Neural cell (in vitro differentiated cells): ENCODE data around the gene CDH4. TPM values are rescaled to one million over a fixed set of nuclear protein-coding genes. Genes with fewer than 3 reads are reported as not detected.

Experiments used
- H2AFZ ChIP-seq: fragments of 200-600, 300-800 bp; sonication (generic), shearing (Covaris generic); 2 replicates; pipeline ENCODE4 v1.6.0; 2014; ENCODE audit warnings: low read depth, mild to moderate bottlenecking, antibody characterized with exemption, low read length, moderate library complexity
- H3F3A ChIP-seq: fragments of 200-600 bp; shearing (Covaris generic); 2 replicates; pipeline ENCODE4 v1.6.1; 2016; ENCODE audit warnings: mild to moderate bottlenecking, moderate library complexity, mixed read lengths, antibody characterized with exemption, low read length; ENCODE audit not compliant: insufficient read depth, poor library complexity, severe bottlenecking
- H3K27ac ChIP-seq: fragments of 200-600, 300-800 bp; sonication (generic), shearing (Covaris generic); 2 replicates; pipeline ENCODE4 v1.5.1; 2014; ENCODE audit warnings: mild to moderate bottlenecking, low read length, moderate library complexity
- H3K27me3 ChIP-seq: fragments of 300-800, 200-600 bp; sonication (generic), shearing (Covaris generic); 2 replicates; pipeline ENCODE4 v1.6.0; 2014; ENCODE audit warnings: mild to moderate bottlenecking, low read depth, low read length, moderate library complexity; ENCODE audit not compliant: insufficient read depth
- H3K36me3 ChIP-seq: fragments of 300-800, 200-600 bp; sonication (generic), shearing (Covaris generic); 2 replicates; pipeline ENCODE4 v1.5.1; 2014; ENCODE audit warnings: mild to moderate bottlenecking, antibody characterized with exemption, low read length, moderate library complexity; ENCODE audit not compliant: insufficient read depth
- H3K4me2 ChIP-seq: fragments of 300-800, 200-600 bp; sonication (generic), shearing (Covaris generic); 2 replicates; pipeline ENCODE4 v1.6.0; 2014; ENCODE audit warnings: mild to moderate bottlenecking, low read length
- H3K4me3 ChIP-seq: fragments of 300-800, 200-600 bp; sonication (generic), shearing (Covaris generic); 2 replicates; pipeline ENCODE4 v1.5.1; 2014; ENCODE audit warnings: mild to moderate bottlenecking, low read length, moderate library complexity
- H3K79me2 ChIP-seq: fragments of 200-600 bp; shearing (Covaris generic); replicated peaks from 2 replicates; pipeline ENCODE4 v1.6.0; 2014; ENCODE audit warnings: mild to moderate bottlenecking, low read length, moderate library complexity; ENCODE audit not compliant: insufficient read depth
- H3K9ac ChIP-seq: fragments of 300-800, 200-600 bp; sonication (generic), shearing (Covaris generic); 2 replicates; pipeline ENCODE4 v1.6.1; 2016; ENCODE audit warnings: mild to moderate bottlenecking, low read length, mixed read lengths
- H3K9me2 ChIP-seq: fragments of 200-600 bp; shearing (Covaris generic); 2 replicates; pipeline ENCODE4 v1.6.1; 2016; ENCODE audit warnings: mild to moderate bottlenecking, low read length, mixed read lengths; ENCODE audit not compliant: insufficient read depth
- H3K9me3 ChIP-seq: fragments of 200-600, 300-800 bp; sonication (generic), shearing (Covaris generic); 2 replicates; pipeline ENCODE4 v1.6.1; 2016; ENCODE audit warnings: mild to moderate bottlenecking, mixed run types, low read length, moderate library complexity, mixed read lengths
- H4K20me1 ChIP-seq: fragments of 200-600 bp; shearing (Covaris generic); 2 replicates; pipeline ENCODE4 v1.6.1; 2016; ENCODE audit warnings: mild to moderate bottlenecking, mixed run types; ENCODE audit not compliant: insufficient read depth
- CTCF ChIP-seq: fragments of 450-650 bp; IDR thresholded peaks from 2 replicates; pipeline ENCODE4 v1.5.1; 2014; ENCODE audit warnings: antibody characterized with exemption, mild to moderate bottlenecking, moderate library complexity; ENCODE audit not compliant: poor library complexity, severe bottlenecking
- EP300 ChIP-seq: fragments of 450-650 bp; conservative IDR thresholded peaks from 2 replicates; pipeline ENCODE4 v1.6.1; 2014; ENCODE audit warnings: antibody characterized with exemption, mild to moderate bottlenecking, moderate library complexity; ENCODE audit not compliant: poor library complexity, severe bottlenecking
- EZH2 ChIP-seq: fragments of 200-600, 300-800 bp; shearing (Covaris generic), sonication (generic); IDR thresholded peaks from 2 replicates; pipeline ENCODE4 v1.6.1; 2014; ENCODE audit warnings: antibody characterized with exemption, low read length, borderline replicate concordance, mild to moderate bottlenecking; ENCODE audit not compliant: insufficient read depth, poor library complexity, severe bottlenecking
- MXI1 ChIP-seq: fragments of 450-650 bp; conservative IDR thresholded peaks from 2 replicates; pipeline ENCODE4 v1.6.1; 2014; ENCODE audit warnings: antibody characterized with exemption, mild to moderate bottlenecking; ENCODE audit not compliant: poor library complexity, severe bottlenecking
- POLR2AphosphoS5 ChIP-seq: IDR thresholded peaks from 2 replicates; pipeline ENCODE4 v1.6.1; 2012
- RAD21 ChIP-seq: fragments of 450-650 bp; conservative IDR thresholded peaks from 2 replicates; pipeline ENCODE4 v1.6.1; 2014; ENCODE audit warnings: antibody characterized with exemption, mild to moderate bottlenecking, moderate library complexity
- REST ChIP-seq: IDR thresholded peaks from 2 replicates; pipeline ENCODE4 v1.6.1; 2012; ENCODE audit warnings: borderline replicate concordance
- SMC3 ChIP-seq: fragments of 450-650 bp; conservative IDR thresholded peaks from 2 replicates; pipeline ENCODE4 v1.6.1; 2014; ENCODE audit warnings: antibody characterized with exemption, mild to moderate bottlenecking, moderate library complexity; ENCODE audit not compliant: poor library complexity
- TAF1 ChIP-seq: IDR thresholded peaks from 2 replicates; pipeline ENCODE4 v1.6.1; 2012; ENCODE audit warnings: low read depth
- polyA plus RNA-seq: library from polyadenylated mRNA; depleted of rRNA; stranded (reverse); fragments of >200 nt; gene quantifications from 2 replicates; pipeline ENCODE4 v1.2.3, GENCODE V29; 2014

The CDH4 gene
- polyA plus RNA-seq, 1 donor from 2014 or later = 24.6 TPM

- no peak overlapping the region for H3K9ac ChIP-seq
- no peaks in the 10 kb centered on the region for H4K20me1 ChIP-seq
- TF ChIP-seq TAF1 = no peak
- TF ChIP-seq CTCF = no peak
- TF ChIP-seq EZH2 = no peak
- H2AFZ ChIP-seq = no peak overlapping the region
- H3K9me2 ChIP-seq = no peaks in the 10 kb centered on the region
- no peak overlapping the region for H3K27ac ChIP-seq
- H3K36me3 ChIP-seq = no peaks in the 10 kb centered on the region
- no peaks in the 10 kb centered on the region for H3K27me3 ChIP-seq
- H3K79me2 ChIP-seq = no peaks in the 10 kb centered on the region
- no peaks in the 10 kb centered on the region for H3F3A ChIP-seq
- H3K9me3 ChIP-seq = no peaks in the 10 kb centered on the region
- no peak overlapping the region for H3K4me3 ChIP-seq
- no peak overlapping the region for H3K4me2 ChIP-seq
Measured at GRCh38 chr20:61360940-61361339, 108.9 kb downstream of the CDH4 start.

- Histone ChIP-seq H4K20me1 (no peaks in the 10 kb centered on the region), H3K4me3 (no peak overlapping the region), H3K79me2 (no peaks in the 10 kb centered on the region), H3K36me3 (no peaks in the 10 kb centered on the region), H3K27ac (no peak overlapping the region), H3F3A (no peaks in the 10 kb centered on the region), H3K9ac (no peak overlapping the region), H2AFZ (no peak overlapping the region), H3K27me3 (no peaks in the 10 kb centered on the region), H3K9me2 (no peaks in the 10 kb centered on the region), H3K9me3 (no peaks in the 10 kb centered on the region), H3K4me2 (no peak overlapping the region)
- TF ChIP-seq TAF1 = no peak
Measured at GRCh38 chr20:61361501-61361900, 109.4 kb downstream of the CDH4 start.

- TF ChIP-seq SMC3 = no peak
- no peak for TF ChIP-seq EP300
- TF ChIP-seq POLR2AphosphoS5 = no peak
- H3K36me3 ChIP-seq = no peaks in the 10 kb centered on the region
Measured at GRCh38 chr20:61364147-61364546, 112.1 kb downstream of the CDH4 start.

GRCh38 chr20:61366914-61367313 is 114.9 kb downstream of the CDH4 start:
- Histone ChIP-seq H2AFZ (no peak overlapping the region), H4K20me1 (no peaks in the 10 kb centered on the region), H3K4me3 (no peak overlapping the region), H3K27ac (no peak overlapping the region), H3K9me3 (no peaks in the 10 kb centered on the region), H3K9me2 (no peaks in the 10 kb centered on the region), H3K4me2 (no peak overlapping the region), H3K27me3 (no peaks in the 10 kb centered on the region), H3K79me2 (no peaks in the 10 kb centered on the region), H3K9ac (no peak overlapping the region), H3K36me3 (no peaks in the 10 kb centered on the region), H3F3A (no peaks in the 10 kb centered on the region)
- no peak for TF ChIP-seq EZH2
- TF ChIP-seq RAD21 = no peak
- TF ChIP-seq MXI1 = no peak
- no peak for TF ChIP-seq REST
- no peak for TF ChIP-seq SMC3
- TF ChIP-seq TAF1 = no peak
- TF ChIP-seq POLR2AphosphoS5 = no peak
- no peak for TF ChIP-seq EP300
- TF ChIP-seq CTCF = no peak

More at GRCh38 chr20:61364147-61364546, 112.1 kb downstream of the CDH4 start:
- no peaks in the 10 kb centered on the region for H3K79me2 ChIP-seq
- no peaks in the 10 kb centered on the region for H3K9me2 ChIP-seq
- no peaks in the 10 kb centered on the region for H4K20me1 ChIP-seq
- H3F3A ChIP-seq = no peaks in the 10 kb centered on the region
- H3K4me3 ChIP-seq = no peak overlapping the region
- no peak overlapping the region for H3K27ac ChIP-seq
- no peaks in the 10 kb centered on the region for H3K9me3 ChIP-seq
- no peak overlapping the region for H3K4me2 ChIP-seq
- no peaks in the 10 kb centered on the region for H3K27me3 ChIP-seq
- H2AFZ ChIP-seq = no peak overlapping the region
- H3K9ac ChIP-seq = no peak overlapping the region
